HG02571 (cell line): ENCODE measurements around the gene ACOXL.

ENCODE experiments used
- ATAC-seq: cut with Tn5 transposase; IDR thresholded peaks from one replicate; pipeline ENCODE4 v1.9.1; 2021; ENCODE audit warnings: mild to moderate bottlenecking, moderate library complexity; ENCODE audit not compliant: unreplicated experiment

The ACOXL gene

GRCh38 chr2:110790907-110791306 lies 58.5 kb downstream of the ACOXL start:
- no peak for ATAC-seq

DNA sequence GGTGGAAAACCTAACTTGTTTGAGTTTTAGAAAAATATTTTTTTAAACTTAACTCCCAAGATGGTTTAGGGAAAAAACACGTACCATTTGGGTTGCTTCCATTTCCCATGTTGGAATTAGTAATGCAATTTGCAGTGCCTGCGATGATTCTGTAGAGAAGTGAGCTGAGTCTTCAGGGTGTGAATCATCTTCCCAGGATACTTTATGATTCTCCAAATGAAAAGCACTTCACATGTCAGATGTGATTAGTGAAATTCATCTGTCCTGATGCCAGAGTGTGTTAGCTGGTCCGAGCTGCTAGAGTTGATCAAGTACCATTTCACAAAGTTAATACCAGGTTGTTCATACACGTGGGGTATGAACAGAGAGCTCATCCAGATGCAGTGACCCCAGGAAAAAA lies 59.1 kb downstream of the ACOXL start:
- ATAC-seq, result no peak

GRCh38 chr2:110793034-110793433 lies 60.7 kb downstream of the ACOXL start:
- ATAC-seq, result no peak

DNA sequence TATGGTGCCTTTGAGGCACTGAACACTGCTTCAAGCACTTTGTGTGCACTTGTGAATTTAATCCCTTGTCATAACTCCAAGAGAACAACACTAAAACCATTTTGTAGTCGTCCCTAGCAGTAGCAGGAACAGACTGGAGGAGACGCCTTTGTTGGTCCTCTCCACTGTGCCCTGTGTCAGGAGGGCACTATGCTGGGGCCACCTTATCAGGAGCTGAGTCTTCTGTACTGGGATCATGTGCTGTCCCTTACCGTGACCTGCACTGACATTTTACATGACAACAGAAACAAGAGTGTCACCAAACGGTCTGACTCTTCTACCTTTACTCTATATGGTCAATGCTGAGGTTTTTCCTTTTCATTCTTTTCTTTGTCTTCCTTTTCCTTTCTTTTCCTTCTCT lies 62.0 kb downstream of the ACOXL start:
- no peak for ATAC-seq

DNA sequence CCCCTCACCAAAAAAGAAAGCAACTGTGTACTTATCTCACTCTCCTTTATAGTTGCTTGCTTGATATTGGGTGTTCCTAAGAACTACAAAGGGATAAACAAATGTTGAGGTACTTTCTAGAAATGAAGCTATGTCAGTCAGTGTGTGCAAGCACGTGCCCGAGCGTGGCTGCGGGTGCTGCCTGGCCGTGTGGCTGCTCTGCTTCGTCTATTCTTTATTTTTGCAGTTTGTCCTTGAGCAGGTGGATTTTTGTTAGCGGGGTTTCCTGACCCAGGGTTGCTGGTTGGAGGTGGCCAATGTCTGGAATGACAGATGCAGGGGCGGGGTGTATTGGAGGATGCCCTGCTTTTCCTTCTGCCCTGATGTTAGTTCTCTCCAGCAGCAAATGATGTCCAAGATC lies 62.6 kb downstream of the ACOXL start:
- no peak for ATAC-seq

GRCh38 chr2:110796716-110797301 lies 64.4 kb downstream of the ACOXL start:
- no peak for ATAC-seq

- no peak for ATAC-seq
These were observed 67.0 kb downstream of the ACOXL start for GRCh38 chr2:110799376-110799775.

DNA sequence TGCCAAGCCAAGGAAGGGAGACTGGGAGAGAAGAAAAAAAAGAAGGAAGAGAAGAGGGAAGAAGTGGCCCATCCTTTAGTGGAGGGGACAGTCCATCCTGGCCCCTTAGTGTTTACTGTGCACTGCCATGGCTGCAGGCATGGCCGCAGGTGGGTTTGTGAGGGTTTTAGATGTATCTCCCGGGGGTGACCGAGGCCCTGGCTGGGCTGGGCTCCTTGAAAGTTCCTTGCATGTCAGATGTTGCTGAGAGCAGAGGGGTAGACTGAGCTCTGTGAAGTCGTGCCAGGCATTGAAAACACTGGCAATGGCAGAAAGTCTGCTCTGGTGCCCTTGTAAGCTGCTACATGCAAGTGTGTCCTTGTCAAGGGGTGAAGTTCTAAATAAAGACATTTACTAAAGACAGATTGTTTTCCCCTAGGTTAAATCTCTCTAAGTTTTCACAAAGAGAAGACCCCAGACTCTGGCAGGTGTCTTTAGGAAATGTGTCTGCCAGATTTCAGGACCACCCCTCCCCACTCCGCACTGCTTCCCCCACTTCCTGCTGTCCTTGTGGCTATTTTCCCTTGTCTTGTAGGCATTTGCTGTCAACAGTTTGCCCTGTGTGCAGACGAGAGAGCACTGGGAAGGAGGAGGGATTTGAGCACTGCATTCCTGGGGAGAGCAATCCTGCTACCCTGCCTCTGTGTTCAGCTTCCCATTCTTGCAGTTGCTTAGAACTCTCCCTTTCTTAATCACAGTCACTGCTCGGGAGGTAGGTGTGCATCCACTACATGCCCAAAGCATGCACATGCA lies 68.4 kb downstream of the ACOXL start:
- no peak for ATAC-seq

DNA sequence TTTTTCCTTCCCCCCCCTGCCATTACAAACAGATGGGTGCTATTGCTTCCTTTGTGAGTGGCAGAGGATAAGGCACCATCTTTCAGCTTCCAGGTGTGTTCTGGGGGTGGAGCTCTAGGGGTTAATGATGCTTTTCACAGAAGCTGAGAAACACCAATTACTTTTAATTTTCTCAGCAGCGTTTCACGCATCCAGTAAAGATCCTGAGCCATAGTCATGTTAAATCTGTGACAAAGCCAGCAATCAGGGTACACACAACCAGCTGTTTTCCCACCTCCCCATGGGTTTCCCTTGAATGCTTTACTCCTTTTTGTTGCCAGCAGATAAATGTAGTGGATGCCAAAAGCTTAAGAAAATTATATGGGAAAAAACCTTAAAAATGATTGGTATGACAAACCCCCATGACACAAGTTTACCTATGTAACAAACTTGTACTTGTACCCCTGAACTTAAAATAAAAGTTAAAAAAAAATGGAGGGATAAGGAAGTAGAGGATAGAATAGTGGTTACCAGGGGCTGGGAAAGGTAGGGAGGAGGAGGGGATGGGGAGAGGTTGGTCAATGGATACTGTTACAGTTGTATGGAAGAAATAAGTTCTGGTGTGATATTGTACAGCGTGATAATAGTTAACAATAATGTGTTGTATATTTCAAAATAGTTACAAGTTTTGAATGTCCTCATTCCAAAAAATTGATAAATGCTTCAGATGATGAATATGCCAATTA lies 70.0 kb downstream of the ACOXL start:
- no peak for ATAC-seq

DNA sequence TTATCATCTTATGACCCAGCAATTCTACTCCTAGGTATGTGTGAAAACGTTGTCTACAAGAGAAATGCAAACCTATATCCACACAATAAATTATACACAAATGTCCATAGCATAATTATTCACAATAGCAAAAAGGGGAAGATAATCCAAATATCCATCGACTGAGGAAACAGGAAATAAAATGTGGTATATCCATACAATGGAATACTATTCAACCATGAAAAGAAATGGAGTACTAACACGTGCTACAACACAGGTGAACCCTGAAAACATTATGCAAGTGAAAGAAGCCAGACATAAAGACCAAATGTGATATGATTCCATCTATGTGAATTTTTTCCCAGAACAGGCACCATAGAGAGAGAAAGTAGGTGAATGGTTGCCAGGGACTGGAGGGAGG lies 72.1 kb downstream of the ACOXL start:
- no peak for ATAC-seq

GRCh38 chr2:110804915-110805314 lies 72.5 kb downstream of the ACOXL start:
- peak; percentile 57 for ATAC-seq

DNA sequence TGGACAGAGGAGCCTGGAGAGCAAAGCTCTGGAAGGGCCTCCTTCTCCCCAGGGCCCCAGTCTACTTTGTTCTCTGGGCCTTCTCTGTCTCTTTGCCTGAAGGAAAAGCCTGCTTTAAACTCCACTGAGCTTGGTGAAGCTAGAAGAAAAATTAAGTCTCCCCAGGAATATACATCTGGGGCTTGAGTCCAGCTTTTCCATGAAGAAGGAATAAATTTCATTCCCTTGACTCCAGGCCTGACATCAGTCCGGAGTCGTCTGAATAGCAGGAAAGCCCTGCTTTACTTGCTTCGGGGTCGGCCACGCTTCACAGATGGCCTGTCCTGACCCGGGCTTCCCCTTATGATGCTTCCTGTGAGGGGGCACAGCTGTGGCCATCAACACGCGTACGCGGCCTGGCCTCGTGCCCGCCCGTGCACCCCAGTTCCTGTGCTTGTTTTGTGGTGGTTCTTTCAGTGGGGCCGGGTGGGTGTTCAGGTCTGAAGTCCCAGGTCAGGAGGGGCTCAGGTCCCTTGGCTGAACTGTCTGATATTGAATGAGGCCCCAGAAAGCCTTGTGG lies 73.6 kb downstream of the ACOXL start:
- ATAC-seq, result no peak

GRCh38 chr2:110807522-110807921 lies 75.1 kb downstream of the ACOXL start:
- no peak for ATAC-seq

DNA sequence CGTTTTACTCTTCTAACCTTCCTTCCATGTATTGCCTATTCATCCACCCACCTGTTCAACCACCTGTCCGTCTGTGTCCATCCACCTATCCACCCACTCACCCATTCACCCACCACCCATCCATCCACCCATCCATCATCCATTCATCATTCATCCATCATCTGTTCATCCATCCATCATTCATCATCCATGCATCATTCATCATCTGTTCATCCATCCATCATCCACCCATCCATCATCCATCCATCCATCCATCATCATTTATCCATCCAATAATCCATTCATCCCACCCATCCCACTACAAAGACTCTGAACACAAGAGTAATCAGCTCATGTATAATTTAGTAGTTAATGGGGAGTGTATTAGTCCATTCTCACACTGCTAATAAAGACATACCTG lies 78.0 kb downstream of the ACOXL start:
- no peak for ATAC-seq

- no peak for ATAC-seq
These were observed 80.6 kb downstream of the ACOXL start for GRCh38 chr2:110812726-110813645.

- no peak for ATAC-seq
These were observed 81.5 kb downstream of the ACOXL start for GRCh38 chr2:110813896-110814295.

DNA sequence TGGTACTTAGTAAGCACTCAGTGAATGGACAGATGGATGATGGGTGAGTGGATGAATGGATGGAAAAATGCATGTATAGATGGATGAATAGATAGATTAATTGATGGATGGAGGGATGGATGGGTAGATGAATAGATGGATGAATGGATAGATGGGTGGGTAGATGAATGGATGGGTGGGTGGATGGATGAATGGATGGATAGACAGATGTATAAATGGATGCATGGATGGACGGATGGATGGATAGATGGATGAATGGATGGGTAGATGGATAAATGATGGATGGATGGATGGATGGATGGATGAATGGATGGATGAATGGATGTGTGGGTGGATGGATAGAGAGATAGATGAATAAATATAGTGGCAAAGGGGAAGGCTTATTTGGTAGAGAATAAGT lies 83.6 kb downstream of the ACOXL start:
- no peak for ATAC-seq

DNA sequence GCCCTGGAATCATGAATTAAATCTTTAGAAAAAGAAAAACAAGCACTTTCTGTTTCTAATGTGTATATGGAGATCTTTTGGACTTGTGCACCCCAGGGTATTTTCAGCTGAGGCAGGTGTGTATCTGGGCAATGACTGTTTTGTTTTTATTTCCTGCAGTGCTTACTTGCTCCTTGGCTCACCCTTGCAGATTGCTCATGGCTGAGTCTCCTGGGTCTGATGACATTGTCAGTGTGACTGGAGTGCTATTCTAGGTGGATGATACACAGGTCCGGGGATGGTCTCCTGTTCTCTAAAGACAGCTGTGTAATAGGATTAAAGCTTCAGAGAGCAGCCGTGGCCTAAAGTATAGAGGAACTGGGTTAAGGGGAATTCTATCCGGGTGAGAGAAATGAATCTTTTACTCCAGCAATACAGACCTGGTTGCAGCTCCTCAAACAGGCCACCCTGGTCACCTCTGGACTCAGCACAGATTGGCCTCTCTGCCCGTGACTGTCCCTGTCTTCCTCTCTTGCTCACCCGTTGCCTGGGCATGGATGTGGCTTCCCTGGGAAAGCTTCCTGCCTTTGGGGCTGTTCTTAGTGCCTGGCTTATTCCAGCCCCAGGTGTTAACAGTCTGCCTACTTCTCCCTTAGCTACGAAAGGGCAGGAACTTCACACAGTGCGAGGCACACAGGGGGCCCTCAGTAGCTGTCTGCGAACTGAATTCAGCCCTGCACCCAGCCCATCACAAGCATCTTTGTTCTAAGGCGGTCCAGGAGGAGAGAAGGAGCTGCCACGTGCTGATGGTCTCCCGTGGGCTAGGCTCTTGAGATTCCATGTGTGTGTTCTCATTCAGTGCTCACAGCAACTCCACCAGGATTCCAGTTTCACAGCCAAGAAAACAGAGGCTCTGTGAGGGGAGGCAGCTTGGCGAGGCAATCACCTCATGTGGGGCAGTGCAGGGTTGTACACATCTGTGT lies 84.3 kb downstream of the ACOXL start:
- ATAC-seq, result no peak

- no peak for ATAC-seq
These were observed 86.6 kb downstream of the ACOXL start for GRCh38 chr2:110818767-110819481.
